ENCODE measurements around the gene NXPE3.

The NXPE3 gene

DNA sequence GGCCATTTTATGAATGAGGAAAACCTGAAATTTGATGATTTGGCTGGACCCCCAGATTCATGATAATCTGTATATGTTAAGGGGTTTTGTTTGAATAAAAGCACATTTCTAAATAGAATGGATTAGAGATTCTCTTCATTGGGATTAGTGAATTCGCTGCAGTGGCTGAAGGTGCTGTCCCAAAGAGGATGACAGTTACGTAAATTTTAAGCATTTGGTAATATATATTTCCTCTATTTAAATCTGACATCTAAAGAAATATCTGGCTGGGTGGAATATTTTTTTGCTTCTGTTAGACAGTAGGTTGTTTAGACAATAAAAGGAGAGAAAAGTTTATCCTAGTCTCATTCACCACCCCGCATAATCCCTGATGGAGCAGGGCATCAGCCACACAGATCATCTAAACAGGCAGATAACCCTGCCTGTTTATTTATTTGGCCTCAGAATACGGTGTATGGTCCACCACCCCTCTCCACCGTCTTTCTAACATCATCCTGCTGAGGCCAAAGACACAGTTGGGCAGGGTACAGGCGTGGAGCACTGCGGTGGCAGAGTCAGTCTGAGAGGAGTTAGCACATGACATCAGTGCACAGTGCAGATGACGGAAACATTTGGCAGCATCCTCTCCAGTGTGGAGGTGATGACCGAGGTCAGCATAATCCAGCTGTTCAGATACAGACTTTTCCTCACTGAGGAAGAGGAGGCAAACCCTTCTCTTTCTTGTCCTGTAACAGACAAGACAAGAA is 49.9 kb downstream of the NXPE3 start:
- no peak for DNase-seq (ENCODE audit: low read depth)

DNA sequence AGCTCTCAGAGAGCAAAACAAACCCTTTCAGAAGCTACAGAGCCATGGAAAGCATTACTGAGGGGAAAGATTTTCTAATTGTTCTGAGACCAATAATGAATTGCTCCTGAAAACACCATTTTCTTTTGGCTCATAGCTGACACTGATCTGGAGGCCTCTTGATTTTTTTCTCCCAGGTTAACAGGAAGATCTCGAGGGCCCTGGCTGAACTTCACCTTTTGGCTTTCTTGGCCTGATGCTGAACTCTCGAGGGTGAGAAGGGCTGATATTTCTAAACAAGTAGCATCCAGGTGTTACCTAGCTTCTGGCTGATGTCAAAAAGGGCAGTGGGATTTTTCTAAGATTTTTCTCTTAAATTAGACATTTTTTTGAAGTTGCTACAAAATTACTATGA is 50.4 kb downstream of the NXPE3 start:
- no peak for DNase-seq (ENCODE audit: low read depth)

DNA sequence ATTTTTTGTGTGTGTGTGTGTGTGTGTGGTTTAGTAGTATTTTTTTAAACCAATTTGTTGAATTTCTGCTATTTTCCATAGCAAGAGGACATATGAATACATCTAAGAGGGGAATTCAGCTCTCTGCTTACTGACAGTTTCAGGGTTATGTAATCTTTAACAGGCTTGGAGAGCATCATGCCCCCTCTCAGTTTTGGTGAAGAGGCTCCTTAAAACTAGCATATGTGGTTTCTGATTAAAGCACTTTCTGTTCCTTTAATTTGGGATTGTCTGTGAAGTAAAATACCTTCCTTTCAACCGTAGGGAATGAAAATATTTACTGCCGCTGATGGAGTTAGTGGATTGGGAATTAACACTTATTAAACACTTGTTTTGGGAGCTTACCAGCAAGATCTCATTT is 50.9 kb downstream of the NXPE3 start:
- DNase-seq (ENCODE audit: low read depth) = no peak

- no peak for DNase-seq (ENCODE audit: low read depth)
Measured at GRCh38 chr3:101833446-101833974, 54.5 kb downstream of the NXPE3 start.

DNA sequence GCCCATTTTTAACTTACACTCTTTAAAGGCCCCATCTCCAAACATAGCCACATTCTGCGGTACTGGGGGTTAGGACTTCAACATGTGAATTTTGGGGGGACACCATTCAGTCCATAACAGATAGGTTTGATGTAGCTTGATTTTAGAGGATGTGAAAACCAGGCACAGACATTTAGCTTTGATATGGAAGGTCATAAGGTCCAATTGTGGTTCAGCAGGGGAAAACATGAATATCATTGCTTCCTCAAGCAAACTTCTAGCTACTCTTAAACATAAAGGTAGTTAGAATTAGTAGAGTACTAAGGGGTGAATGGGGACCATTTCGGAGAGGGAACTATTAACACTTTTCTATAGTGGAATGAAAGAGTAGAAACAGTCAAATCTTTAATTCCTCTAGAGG is 56.7 kb downstream of the NXPE3 start:
- DNase-seq (ENCODE audit: low read depth) = no peak

- DNase-seq (ENCODE audit: low read depth) = no peak
Measured at GRCh38 chr3:101836160-101836559, 57.1 kb downstream of the NXPE3 start.

DNA sequence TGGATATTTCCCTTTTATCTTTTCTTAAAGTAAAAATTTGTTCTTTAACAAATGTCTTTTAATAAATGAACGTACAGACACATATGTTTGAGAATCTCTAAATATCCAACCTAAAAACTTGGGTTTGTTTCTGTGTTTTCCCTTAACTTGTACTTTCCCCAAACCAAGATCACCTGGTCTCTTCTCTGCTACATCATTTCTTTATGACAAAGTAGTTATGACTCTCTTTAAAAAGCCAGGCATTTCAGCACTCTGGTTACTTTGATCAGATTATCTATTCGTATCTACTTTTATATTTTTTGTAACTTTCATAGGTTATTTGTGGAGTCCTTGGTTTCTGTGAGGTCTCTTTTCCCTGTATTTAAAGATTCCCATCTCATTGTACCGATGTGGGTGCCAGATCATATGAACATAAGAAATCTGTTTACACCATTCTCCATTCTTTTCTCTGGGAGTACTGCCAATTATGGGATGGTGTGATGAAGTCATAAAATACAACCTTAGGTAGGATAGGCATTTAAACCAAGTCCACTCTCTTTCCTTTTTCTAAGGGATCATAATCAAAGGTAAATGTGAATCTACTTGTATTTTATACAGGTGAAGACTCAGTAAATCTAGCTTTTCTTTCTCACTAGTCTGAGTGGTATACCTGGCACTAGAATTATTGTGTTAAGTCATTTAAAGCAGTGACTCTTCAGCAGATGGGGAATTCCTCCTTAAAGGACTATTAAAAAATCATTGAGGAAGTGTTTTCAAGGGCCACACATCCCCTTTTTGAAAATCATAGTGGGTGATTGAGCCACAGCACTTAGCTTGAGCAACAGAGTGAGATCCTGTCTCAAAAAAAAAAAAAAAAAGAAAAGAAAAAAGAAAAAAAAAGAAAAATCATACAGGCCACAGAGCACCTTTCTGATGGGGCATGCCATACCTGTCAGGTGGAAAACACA is 57.9 kb downstream of the NXPE3 start:
- DNase-seq (ENCODE audit: low read depth) = no peak

DNA sequence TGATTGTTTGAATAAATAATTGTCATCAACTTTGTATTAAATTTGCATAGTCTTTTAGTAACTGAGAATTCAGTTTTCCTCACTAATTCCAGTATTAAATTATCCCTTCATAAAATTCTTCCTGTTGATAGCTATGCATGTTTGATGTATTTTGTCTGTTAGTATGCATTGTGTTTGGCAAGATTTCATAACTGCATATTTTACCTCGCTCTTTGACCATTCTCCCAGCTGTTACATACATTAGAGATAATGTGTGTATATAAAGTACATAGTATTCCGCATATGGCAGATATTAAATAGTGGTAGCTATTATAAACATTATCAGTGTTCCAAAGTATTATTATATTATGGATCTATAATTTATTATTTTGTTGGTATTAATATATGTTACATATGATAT is 59.7 kb downstream of the NXPE3 start:
- no peak for DNase-seq (ENCODE audit: low read depth)

DNA sequence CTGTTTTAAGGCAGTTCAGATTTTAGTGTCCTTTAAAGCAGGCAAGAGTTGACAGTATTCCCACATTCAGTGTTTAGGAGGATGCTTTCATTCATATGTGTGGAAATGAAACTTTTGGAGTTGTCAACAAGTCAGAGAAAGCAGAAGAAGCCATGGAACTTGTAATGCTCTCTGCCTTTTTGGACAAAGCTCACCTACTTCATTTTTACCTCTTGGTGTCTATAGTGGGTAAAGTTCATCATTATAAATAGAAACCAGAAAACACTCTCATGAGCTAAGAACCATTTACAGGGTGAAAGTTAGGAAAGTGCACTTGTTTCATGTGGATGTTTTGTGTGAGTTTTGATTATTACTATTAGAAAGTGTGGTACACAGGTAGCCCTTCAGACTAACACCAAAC is 61.1 kb downstream of the NXPE3 start:
- no peak for DNase-seq (ENCODE audit: low read depth)

- no peak for DNase-seq (ENCODE audit: low read depth)
Measured at GRCh38 chr3:101842245-101842934, 63.4 kb downstream of the NXPE3 start.

DNA sequence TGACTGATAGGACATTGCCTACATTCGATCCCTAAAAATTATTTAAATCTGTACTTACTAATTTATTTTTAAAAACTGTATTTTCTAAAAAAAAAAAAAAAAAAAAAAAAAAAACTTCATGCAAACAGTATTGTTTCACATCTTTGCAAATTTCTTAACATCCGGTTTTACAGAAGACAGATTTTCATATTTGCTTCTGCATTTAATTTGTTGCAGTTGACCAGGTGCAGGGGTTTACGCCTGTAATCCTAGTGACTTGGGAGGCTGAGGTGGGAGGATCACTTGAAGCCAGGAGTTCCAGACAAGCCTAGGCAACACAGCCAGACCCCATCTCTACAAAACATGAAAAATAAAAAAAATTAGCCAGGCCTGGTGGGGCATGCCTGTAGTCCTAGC is 63.9 kb downstream of the NXPE3 start:
- no peak for DNase-seq (ENCODE audit: low read depth)

DNA sequence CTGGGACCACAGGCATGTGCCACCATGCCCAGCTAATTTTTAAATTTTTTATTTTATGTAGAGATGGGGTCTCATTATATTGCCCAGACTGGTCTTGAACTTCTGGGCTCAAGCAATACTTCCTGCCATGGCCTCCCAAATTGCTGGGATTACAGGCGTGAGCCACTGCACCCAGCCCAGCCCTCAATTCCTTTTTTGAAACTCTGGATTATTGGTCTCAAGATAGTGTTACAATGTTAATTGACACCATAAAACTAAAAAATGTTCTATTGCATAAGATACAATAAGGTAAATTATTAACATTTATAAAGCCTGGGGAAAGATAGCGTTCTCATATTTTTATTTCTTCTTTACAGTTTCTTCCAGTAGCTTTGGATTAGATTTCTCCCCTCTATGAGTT is 66.4 kb downstream of the NXPE3 start:
- DNase-seq (ENCODE audit: low read depth) = no peak

DNA sequence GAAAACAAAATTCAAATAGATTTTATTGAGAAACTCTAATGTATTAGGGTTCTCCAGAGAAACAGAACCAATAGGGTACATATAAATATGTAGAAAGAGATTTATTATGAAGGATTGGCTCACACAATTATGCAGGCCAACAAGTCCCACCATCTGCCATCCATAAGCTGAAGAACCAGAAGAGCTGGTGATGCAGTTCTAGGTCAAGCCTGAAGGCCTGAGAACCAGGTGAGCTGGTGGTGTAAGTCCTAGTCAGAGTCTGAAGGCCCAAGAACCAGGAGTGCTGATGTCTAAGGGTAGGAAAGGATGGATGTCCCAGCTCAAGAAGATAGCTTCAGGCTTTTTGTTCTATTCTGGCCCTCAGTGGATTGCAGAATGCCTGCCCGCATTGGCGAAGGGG is 67.7 kb downstream of the NXPE3 start:
- DNase-seq (ENCODE audit: low read depth) = no peak

DNA sequence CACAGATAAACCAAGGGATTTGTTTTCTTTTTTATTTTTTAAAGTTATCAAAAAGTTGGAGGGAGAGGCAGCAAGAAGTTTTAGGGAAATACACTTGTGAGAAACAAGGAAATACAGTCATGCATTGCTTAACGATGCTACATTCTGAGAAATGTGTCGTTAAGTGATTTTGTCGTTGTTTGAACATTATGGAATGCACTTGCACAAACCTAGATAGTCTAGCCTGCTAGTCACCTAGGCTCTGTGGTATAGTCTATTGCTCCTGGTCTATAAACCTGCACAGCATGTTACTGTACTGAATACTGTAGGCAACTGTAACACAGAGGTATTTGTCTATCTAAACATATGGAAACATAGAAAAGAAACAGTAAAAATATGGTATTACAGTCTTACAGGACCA is 68.3 kb downstream of the NXPE3 start:
- no peak for DNase-seq (ENCODE audit: low read depth)

DNA sequence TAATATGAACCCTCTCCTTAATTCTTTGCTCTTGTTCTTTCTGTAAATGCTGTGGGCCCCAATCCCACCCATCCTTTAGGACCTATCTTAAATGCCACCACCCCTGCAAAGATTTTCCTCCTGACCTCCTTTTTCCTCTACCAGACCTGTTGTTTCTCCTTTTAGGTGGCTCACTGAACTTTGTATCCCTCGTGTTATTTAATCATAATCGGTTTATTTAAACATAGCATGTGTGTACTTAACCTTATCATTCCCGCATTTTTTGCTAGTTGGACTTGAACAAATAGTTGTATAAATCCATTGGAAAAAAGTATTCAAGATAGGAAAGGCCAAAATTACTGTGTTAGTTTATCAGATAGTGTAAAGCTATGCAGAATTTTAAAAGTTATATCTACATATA is 69.3 kb downstream of the NXPE3 start:
- DNase-seq (ENCODE audit: low read depth) = no peak

DNA sequence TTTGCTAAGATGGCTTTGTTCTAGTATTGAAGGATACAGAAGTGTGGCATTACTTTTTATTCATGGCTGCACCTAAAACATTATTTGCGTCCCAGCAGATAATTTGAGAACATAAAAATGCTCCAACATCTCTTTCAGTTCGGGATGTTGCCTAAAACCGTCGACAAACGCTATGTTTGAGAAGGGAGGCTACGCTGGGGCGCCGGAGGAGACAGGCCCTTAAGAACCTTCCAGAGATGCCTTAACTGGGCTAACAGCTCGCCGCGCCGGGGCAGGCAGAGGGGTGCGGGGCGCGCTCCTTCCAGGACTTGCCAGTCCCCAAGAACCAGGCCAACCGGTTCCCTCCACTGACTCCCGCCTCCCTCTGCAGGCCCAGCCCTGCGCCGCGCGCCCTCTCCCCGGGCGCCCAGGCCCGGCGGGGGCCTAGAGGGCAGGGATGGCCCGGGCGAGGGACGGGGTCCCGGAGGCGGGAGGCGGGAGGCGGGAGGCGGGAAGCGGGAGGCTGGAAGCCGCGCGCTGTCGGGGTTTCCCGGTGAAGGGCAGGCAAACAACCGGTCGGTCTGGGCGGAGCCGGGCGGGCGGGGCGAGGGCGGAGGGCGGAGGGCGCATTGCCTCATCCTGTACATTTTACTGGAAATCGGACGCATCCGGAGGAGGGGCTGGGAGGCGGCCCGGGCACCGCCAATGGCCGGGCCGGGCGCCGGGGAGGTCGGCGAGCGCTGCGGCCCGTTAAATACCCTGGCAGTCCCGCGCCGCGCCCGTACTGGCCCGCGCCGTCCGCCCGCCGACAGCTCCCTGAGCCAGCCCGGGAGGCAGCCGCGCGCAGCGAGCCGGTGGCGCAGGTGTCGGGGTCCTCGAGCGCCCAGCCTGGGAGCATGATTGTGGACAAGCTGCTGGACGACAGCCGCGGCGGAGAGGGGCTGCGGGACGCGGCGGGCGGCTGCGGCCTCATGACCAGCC is 70.0 kb downstream of the NXPE3 start, which contains the start of gene NFKBIZ:
NFKBIZ (plus strand) TSS at position 761 of the 960 bp plus-strand sequence; CDS start at position 876, 115 bp downstream.
- peak; percentile 86 for DNase-seq (ENCODE audit: low read depth)

DNA sequence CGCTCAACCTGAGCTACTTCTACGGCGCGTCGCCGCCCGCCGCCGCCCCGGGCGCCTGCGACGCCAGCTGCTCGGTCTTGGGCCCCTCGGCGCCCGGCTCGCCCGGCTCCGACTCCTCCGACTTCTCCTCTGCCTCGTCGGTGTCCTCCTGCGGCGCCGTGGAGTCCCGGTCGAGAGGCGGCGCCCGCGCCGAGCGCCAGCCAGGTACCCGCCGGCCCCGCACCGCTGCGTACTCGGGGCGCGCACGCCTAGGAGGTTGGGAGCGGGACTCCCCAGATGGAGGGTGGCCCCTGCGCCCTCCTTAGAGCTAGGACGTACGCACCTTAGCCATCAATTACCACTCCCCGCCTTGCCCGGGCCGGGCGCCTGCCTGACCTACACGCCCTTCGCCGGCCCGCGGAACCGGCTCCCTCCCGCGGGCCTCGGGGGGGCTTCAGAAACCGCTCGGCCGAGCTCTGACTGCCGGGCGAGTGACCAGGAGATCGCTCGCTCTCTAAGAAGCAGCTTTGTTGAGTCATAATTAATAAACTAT is 70.8 kb downstream of the NXPE3 start:
- no peak for DNase-seq (ENCODE audit: low read depth)

- no peak for DNase-seq (ENCODE audit: low read depth)
Measured at GRCh38 chr3:101850246-101851051, 71.4 kb downstream of the NXPE3 start.

DNA sequence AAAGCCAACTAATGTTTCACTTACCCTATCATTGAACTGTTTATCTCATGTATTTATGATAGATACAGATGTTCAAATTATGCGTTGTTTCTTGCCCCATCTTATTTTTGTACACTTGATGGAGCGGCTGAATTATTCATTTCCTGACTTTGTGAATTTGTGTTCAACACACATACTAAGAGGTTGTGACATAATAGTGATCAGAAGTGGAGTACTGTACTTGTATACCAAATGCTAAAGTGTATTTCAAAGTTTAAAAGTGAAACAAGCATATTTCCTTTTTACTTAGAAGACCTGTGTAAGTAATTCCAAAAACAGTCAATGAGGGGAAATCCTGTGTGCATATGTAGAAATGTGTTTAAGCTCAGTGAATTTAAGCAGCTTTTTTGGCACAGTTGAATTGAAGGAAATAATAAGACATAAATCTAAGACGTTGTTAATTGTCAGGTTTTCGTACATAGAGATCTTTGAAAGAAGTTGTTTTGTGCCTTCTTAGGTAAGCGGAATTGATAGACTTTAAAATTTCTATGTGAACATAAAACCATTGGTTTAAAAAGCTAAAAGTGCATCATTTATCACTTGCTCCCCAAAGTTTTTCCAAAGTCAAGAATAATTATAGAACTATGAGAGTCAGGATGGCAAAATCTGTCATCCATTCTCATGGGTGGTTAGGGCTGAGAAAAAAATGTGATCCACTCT is 72.2 kb downstream of the NXPE3 start:
- no peak for DNase-seq (ENCODE audit: low read depth)

Measured in stimulated activated CD8-positive, alpha-beta memory T cell treated with anti-CD3 and anti-CD28 coated beads, Interleukin-7, amount 100 ng/mL, for 24 hours (primary cell).